Measurements from ENCODE around the gene CEMIP.

CEMIP gene

DNA sequence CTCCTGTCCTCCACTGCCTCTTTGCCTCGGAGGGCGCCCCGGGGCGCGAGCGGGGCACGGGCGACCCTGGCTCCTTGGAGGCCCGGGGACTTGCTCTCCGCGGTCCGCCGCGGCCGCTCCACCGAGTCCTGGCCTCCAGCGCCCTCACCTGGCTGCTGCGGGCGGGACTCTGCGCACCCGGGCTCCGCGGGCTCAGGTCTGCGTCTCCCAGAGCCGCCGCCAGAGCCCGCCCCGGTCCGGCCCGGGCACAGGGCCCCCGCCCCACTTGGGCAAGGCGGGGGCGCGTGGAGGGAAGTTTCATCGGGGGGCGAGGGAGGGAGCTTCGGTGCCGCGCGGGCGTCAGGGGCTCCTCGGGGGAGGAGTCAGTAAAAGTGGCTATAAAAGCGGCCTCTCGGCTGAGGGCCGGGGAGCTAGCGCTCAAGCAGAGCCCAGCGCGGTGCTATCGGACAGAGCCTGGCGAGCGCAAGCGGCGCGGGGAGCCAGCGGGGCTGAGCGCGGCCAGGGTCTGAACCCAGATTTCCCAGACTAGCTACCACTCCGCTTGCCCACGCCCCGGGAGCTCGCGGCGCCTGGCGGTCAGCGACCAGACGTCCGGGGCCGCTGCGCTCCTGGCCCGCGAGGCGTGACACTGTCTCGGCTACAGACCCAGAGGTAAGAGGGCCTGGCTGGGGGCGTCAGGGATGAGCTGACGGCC lies at the start of gene CEMIP:
Gene CEMIP (plus strand): TSS at position 407 of the 694 bp plus-strand sequence. CDS start 94,510 bp downstream, outside the sequence.
- DNase-seq = no peak

- DNase-seq = no peak
Observed at GRCh38 chr15:80730387-80730786, 48.8 kb upstream of the CEMIP start.

DNA sequence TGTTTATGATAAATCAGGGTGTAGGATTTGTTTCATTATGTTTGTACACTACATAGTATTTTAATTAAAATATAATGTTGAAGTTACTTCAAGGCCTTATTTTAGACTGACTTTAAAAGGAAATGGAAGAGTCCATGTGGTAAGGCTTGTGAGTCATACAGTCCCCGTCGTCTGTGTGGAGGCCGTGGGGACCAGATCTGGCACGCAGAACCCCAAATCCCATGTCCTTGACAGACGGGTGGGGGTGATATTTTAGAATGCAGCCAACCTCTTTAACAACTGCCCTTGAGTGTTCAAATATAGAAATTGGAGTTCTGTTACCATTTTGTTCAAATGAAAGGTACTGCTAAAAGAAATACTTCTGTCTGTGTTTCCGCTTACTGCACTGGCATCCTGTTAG lies 48.2 kb upstream of the CEMIP start:
- no peak for DNase-seq

GRCh38 chr15:80732167-80732566 lies 47.0 kb upstream of the CEMIP start:
- no peak for DNase-seq

DNA sequence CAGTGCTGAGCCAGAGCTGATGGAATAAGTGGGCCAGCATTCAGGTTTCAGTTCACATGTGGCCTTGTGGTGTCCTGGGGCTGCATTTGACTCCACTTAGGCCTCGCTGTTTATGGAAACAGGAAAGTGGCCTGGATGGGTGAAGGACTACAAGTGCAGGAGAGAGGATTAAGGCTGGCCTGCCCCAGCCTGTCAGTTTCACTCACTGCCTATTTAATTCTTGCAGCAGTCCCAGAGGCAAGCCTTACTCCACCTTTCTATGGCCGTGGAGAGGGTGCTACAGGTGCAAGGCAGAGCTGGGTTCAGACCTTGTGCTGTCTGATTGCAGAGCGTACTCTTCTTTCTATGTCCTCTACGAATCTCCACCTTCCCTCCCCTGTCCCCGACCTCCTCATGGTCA lies 46.4 kb upstream of the CEMIP start:
- DNase-seq = no peak

- DNase-seq = no peak
Observed at GRCh38 chr15:80733460-80733859, 45.7 kb upstream of the CEMIP start.

DNA sequence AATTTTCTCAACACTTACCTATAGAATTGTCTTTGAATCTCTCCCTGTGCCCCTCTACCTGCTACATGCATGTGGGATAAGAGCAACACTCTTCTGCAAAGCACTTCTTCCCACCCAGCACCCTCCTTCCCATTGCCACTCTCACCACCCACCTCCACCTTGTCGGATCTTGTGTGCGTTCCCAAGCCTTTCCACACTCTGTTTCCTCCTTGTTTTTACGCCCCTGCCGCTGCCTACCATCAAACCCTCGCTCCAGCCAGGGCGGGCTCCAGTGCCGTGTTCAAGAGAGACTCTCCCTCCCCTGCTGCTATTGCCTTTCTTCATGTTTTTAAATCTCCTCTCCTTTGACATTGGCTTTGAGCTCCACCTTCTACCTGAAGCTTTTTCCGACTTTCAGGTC lies 43.8 kb upstream of the CEMIP start:
- no peak for DNase-seq

DNA sequence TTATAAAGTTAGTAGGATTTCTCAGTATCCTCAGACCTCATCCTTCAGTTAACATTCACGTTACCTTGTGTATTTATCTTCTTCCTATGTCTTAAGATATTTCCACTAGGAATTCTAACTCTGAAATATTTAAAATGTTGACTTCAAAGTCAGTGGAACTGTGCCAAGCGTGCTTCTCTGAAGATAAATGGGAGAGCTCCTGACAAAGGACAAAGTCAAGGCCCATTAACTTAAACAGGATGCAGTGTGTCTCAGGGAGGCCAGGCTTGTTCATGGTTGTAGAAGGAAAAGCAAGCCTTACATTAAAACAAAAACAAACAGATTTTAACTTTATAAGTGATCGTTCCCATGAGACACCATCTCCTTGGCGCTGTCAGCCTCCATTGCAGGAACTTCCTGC lies 42.6 kb upstream of the CEMIP start:
- DNase-seq = peak; percentile 14

- no peak for DNase-seq
Observed at GRCh38 chr15:80739919-80740318, 39.3 kb upstream of the CEMIP start.

GRCh38 chr15:80742081-80742480 lies 37.1 kb upstream of the CEMIP start:
- DNase-seq = no peak

- DNase-seq = no peak
Observed at GRCh38 chr15:80743189-80743833, 35.9 kb upstream of the CEMIP start.

DNA sequence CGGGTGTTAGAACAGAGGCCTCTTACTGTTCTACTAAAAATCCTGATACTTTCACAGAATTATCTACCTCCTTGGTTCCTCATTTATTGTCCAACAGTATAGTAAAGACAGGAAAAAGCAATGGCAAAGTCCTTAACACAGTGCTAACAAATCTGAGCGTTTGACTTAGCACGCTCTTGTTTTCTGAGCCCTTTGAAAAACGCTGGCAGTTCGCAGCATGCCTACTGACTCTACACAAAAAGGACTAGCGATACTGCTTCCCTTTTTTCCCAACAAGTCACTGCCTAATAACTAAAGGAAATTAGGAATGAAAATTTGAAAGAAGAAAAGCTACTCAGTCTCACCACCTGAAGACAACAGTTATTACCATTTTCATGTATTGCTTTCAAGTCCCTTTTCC lies 34.8 kb upstream of the CEMIP start:
- DNase-seq = no peak

- no peak for DNase-seq
Observed at GRCh38 chr15:80744826-80745225, 34.3 kb upstream of the CEMIP start.

GRCh38 chr15:80745888-80746287 lies 33.3 kb upstream of the CEMIP start:
- no peak for DNase-seq

- no peak for DNase-seq
Observed at GRCh38 chr15:80747317-80748053, 31.7 kb upstream of the CEMIP start.

- no peak for DNase-seq
Observed at GRCh38 chr15:80749589-80749988, 29.6 kb upstream of the CEMIP start.

- DNase-seq = no peak
Observed at GRCh38 chr15:80750575-80750974, 28.6 kb upstream of the CEMIP start.

DNA sequence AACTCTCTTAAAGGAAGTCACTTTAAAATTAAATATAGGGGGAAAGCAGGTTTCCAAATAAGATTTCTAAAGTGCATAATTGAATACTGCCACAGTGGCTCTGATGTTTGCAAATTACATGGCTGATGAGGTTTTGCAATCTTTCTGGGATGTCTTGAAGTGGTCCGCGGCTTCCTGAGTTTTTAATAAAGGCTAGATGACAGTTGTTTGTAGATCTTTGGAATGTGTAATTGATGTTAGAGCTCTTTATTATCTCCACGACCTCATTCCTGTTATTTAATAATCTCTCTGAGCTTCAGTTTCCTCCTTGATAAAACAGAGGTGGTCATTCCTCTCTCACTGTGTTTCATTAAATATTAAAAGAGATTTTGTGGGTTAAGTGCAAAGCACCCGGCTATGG lies 27.0 kb upstream of the CEMIP start:
- DNase-seq = no peak

DNA sequence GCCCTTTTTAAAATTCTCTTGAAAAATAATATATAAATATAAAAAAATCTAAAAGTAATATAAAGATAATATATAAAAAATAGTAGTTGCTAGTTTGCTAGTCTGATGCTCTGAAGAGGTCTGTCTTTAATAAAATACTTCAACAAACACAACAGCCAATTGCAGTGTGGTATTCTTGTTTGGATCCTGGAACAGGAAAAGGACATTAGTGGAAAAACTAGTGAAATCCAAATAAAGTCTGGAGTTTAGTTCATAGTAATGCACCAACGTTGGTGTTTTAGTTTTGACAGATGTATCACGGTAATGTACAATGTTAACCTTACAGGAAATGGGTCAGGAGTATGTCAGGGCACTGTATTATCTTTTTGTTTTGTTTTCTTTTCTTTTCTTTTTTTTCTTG lies 26.0 kb upstream of the CEMIP start:
- DNase-seq = no peak

DNA sequence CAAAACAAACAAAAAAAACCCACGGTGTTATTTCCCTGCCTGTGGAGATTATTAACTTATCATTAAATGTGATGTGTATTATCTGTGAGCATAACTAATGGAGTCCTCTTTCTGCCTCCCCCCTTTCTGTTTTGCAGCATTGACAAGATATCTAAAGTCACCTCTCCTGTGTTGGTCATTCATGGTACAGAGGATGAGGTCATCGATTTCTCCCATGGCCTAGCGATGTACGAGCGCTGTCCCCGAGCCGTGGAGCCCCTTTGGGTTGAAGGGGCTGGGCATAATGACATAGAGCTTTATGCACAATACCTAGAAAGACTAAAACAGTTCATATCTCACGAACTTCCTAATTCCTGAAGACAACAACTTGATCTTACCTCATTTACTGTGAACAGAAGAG lies 25.2 kb upstream of the CEMIP start:
- DNase-seq = no peak

- DNase-seq = no peak
Observed at GRCh38 chr15:80755885-80756284, 23.3 kb upstream of the CEMIP start.

- DNase-seq = no peak
Observed at GRCh38 chr15:80758130-80758745, 20.9 kb upstream of the CEMIP start.

DNA sequence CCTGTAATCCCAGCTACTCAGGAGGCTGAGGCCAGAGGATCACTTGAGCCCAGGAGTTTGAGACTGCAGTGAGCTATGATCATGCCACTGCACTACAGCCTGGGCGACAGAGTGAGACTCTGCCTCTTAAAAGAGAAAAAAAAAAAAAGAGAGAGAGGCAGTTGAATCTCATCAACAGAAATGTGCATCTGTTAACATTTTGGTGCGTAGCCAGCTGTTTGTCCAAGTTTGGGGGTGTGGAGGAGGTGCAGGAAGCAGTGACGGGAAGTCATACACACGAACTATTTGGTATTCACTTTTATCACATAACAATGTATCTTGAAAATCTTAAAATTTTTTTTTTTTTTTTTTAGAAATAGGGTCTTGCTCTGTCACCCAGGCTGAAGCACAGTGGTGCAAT lies 18.2 kb upstream of the CEMIP start:
- no peak for DNase-seq

- no peak for DNase-seq
Observed at GRCh38 chr15:80761754-80762153, 17.4 kb upstream of the CEMIP start.
